HCT116 (cell line): ENCODE measurements around the gene NHLH1.

ENCODE experiments used
- CTCF ChIP-seq, 3 experiments: fragments of 200-600 bp in 1 of 3; sonication (generic) in 1 of 3; IDR thresholded peaks in 2 of 3; conservative IDR thresholded peaks in 1 of 3; 2 replicates each; pipeline ENCODE4 v1.5.1; 2012 to 2017; ENCODE audit warnings: low read depth in 2 of 3, low read length in 2 of 3, antibody characterized with exemption in 1 of 3, borderline replicate concordance in 1 of 3, control low read depth in 1 of 3, mild to moderate bottlenecking in 1 of 3, mixed read lengths in 1 of 3, mixed run types in 1 of 3, moderate library complexity in 1 of 3; ENCODE audit not compliant: insufficient read depth in 1 of 3
- EZH2 ChIP-seq: fragments of 200-600 bp; sonication (generic); IDR thresholded peaks from 2 replicates; pipeline ENCODE4 v1.6.1; 2017; ENCODE audit warnings: antibody characterized with exemption, mixed run types
- MAX ChIP-seq: IDR thresholded peaks from 2 replicates; pipeline ENCODE4 v1.6.1; 2012
- POLR2AphosphoS5 ChIP-seq: IDR thresholded peaks from 2 replicates; pipeline ENCODE4 v1.6.1; 2011; ENCODE audit warnings: mild to moderate bottlenecking, low read depth, low read length, moderate library complexity
- RAD21 ChIP-seq: IDR thresholded peaks from 2 replicates; pipeline ENCODE4 v1.6.1; 2012; ENCODE audit warnings: low read depth, mild to moderate bottlenecking
- REST ChIP-seq: IDR thresholded peaks from 2 replicates; pipeline ENCODE4 v1.6.1; 2012; ENCODE audit warnings: low read depth
- SRF ChIP-seq: IDR thresholded peaks from 2 replicates; pipeline ENCODE4 v1.6.1; 2012; ENCODE audit warnings: low read depth

GRCh38 chr1:160403244-160403643, 36.4 kb downstream of the NHLH1 start:
- TF ChIP-seq CTCF (IDR thresholded peaks at IDR 0.05 in 2 of 3, conservative IDR thresholded peaks at IDR 0.05 in 1 of 3; ENCODE audit: borderline replicate concordance in 1 of 3, insufficient read depth in 1 of 3, low read depth in 2 of 3, low read length in 2 of 3) = no peak
- TF ChIP-seq MAX = no peak
- TF ChIP-seq RAD21 = no peak
- no peak for TF ChIP-seq SRF
- no peak for TF ChIP-seq POLR2AphosphoS5
- no peak for TF ChIP-seq EZH2
- no peak for TF ChIP-seq REST
